Cortex of kidney (tissue), 1 donor: ENCODE results near the gene PTGER3.

Source experiments
- DNase-seq: peaks from one replicate; lab custom pipeline; 2025; lab: John Stamatoyannopoulos, UW

The PTGER3 gene

DNA sequence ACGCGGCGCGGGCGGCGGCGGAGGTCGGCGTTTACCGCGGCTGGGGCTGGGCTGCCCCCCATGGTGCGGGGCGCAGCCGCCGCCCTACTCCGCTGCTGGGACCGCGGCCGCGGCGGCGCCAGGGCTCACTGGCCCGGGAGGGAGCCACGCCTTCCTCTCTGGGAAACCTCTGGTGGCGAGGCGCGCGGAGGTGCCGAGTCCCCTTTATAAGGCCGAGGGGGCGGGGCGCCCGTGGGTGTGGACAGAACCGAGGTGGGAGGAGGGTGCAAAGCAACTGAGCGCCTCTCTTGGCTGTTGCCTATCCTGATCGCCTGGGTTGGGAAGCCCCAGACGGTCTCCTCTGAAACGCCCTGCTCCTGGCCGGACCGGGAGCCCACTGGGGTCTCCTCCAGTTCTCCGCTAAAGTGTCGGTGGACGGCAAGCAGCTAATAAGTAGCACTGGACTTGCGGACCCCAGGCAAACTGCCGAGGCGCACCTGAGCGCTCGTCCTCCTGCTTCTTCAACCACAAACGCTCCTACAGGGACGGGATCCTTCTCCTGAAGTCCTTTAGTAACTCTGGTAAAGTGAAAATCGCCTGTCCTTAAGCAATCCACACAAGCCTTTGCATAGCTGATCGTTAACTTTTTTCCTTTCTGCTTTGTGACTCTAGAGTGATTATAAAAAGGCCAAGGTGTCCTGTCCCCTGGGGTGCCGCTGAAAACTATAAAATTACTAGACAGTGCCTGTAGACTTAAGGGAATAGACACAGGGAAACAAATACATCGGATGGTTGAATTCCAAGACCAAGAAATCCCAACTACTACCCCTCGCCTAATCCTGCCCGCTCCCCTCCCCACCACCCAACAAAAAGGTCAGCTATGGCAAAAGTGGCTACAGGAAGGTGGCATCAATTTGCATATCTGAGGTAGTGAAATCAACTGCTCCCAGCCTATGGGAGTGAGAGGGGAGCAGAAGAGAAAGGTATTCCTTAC lies at the start of gene PTGER3:
Gene PTGER3, minus strand, starts transcription at position 182 of the 973 bp plus-strand sequence. CDS start 239 bp downstream, outside the sequence.
- DNase-seq: no peak

GRCh38 chr1:71094913-71095312 lies 47.3 kb upstream of the PTGER3 start:
- DNase-seq: no peak

GRCh38 chr1:71093938-71094337 lies 46.3 kb upstream of the PTGER3 start:
- no peak for DNase-seq

DNA sequence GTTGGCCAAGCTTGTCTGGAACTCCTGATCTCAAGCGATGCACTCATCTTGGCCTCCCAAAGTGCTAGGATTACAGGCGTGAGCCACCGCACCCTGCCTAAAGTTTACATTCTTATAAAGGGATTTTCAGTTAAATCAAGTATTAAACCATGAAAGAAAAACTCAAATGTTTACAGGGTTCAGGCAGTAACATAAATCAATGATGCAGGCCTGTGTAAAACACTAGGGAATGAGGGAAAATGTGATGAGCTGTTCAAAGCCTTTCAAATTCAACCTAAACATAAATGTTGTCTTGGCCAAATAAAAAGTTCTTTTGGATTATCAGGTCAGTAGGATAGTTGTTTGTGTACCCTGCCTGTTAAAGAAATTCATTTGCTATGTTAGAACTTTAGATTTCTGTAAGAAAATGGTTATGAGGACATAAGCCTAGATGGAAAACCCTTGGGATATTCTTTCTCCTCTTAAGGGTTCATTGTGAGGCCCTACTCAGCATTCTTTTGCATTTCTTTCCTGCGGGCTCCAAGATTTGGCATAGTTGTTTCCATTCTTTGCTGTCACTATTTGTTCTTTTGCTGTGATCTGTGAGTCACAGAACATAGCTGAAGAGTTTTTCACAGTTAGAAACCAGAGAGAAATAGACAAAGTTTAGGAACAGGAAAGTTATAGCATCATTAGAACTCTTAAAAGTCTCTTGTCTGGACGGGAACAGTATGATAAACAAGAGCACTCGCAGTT lies 42.1 kb upstream of the PTGER3 start:
- no peak for DNase-seq

DNA sequence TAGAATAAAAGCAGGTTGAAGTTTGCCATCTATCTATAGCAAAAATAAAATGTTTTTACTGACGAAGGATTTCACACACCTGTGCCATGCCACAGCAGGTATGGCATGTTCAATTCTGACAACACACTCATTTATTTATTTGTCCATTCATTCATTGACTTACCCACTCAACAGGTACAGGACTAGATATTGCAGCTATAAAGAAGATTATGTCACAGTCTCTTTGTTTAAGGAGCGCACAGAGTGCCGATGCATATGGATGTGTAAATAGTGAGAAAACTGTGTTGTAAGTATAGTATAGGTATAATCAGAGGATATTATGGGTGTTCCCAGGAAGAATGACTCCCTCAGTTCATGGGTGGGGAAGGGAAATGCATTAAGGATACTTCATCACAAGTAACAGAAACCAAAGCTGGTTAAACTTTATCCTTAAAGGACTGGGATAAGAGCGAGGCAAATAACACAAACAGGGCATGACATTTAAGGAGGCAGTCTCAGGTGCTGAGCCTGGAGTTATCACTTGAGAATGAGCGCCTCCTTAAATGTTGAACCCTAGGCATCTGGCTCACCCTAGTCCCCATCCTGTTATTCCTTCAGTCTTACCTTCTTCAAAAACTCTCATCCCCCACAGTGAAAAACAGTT lies 41.1 kb upstream of the PTGER3 start:
- no peak for DNase-seq

DNA sequence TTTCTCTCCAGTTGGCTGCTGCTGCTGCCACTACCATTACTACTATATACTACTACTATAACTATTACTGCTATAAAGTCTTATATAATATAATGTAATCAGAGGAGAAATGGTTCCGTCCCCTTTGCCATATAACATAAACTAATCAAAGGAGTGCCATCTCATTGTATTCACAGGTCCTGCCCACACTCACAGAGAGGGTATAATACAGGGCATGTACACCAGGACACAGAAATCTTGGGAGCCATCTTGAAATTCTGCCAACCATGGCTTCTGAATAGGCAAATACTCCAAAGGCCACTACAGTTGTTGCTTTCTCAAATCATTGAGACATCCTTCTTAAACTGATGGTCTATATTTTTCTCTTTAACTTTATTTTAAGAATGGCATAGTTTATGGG lies 40.1 kb upstream of the PTGER3 start:
- DNase-seq: no peak

GRCh38 chr1:71087060-71087459 lies 39.4 kb upstream of the PTGER3 start:
- DNase-seq: no peak

DNA sequence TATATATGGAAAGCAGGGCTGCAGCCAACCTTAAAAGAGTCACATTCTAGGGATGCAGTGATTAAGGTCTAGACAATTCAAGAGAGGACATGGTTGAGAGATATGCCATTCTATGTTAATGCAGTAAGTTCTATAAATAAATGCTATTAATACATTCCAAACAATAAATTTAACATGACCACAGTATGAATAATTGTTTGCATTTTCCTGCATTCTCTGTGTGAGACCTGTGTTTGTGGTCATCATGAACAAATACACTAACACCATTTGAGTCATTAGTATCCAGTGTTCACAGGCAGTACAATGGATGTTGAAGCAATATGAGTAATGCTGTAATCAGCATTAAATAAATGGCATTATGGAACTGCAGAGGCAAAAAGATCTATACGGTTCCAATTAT lies 38.7 kb upstream of the PTGER3 start:
- DNase-seq: no peak

DNA sequence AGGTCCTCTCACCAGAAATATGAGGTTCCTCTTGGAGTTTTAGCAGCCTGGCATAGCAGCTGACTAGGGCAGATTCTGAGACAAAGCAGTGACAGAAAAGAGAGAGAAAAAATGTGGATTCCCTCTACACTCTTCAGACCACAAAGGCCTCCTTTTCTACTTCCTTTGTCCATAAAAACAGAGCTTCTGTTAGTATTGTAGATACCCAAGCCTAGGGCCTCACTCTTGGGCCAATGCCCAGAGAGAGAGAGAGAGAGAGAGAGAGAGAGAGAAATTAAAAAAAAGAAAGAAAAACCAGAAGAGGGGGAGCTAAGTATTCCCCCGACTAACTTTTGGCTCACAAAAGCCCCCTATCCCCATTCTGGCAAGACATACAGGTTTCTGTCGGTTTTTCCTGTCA lies 35.7 kb upstream of the PTGER3 start:
- DNase-seq: no peak

GRCh38 chr1:71081697-71082080 lies 34.1 kb upstream of the PTGER3 start:
- no peak for DNase-seq

GRCh38 chr1:71080739-71081696 lies 33.4 kb upstream of the PTGER3 start, which contains the start of gene ZRANB2:
Gene ZRANB2, minus strand, starts transcription at chr1:71081035. Its CDS starts 40 bp downstream, at chr1:71080995.
- no peak for DNase-seq

DNA sequence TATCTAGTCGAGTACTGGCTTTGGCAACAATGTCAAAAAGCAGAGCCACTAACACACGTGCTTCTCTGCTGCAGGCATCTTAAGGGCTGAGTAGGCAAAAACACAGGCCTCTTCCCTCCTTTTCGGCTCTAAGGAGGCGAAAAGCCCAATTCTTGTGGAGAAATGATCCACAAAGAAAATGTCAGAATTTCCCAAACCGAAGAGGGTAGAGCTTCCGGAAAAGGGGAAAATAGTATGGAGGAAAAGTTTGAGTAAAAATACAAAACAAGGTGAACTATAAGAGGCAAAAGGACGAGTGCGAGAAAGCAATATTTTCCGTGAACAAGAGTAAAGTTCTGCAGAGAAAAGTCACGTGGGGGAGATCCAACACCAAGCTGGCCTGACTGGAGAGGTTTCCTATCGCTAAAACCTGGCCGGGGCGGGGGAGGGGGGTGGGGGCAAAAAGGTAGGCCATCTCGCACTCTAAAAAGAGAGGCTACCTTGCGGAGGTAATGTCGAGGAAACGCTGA lies 32.7 kb upstream of the PTGER3 start:
- no peak for DNase-seq

- no peak for DNase-seq
Observed at GRCh38 chr1:71074681-71075080, 27.1 kb upstream of the PTGER3 start.

GRCh38 chr1:71072273-71072672 lies 24.7 kb upstream of the PTGER3 start:
- no peak for DNase-seq

GRCh38 chr1:71071720-71072119 lies 24.1 kb upstream of the PTGER3 start:
- DNase-seq: no peak

GRCh38 chr1:71068325-71069240 lies 21.0 kb upstream of the PTGER3 start:
- no peak for DNase-seq

DNA sequence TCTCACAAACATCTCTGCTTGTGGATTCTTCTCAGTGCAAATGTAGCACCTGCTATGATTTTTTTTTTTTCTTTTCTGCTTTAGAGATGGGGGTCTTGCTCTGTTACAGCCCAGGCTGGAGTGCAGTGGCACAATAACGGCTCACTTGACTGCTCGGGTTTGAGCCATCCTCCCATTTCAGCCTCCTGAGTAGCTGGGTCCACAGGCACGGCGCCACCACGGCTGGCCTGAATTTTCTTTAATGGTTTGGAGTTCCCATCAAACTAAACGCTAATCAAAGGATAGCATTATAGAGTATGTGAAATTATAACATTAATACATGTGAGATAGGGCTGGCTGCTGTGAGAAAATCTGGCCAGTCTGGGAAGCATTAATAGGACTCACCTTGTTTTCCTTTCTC lies 7.2 kb upstream of the PTGER3 start:
- no peak for DNase-seq

GRCh38 chr1:71054281-71054731 lies 6.7 kb upstream of the PTGER3 start:
- DNase-seq: no peak

- DNase-seq: no peak
Observed at GRCh38 chr1:71053758-71054157, 6.1 kb upstream of the PTGER3 start.

- no peak for DNase-seq
Observed at GRCh38 chr1:71053146-71053545, 5.5 kb upstream of the PTGER3 start.
